NCI-H1694 (cell line): ENCODE results near the gene PPP1R3C.
A peak's percentile ranks its signal among the peaks of the same experiment; 100 is the strongest.

Experiments used
- DNase-seq: peaks from one replicate; lab custom pipeline; 2025; lab: John Stamatoyannopoulos, UW

PPP1R3C gene

DNA sequence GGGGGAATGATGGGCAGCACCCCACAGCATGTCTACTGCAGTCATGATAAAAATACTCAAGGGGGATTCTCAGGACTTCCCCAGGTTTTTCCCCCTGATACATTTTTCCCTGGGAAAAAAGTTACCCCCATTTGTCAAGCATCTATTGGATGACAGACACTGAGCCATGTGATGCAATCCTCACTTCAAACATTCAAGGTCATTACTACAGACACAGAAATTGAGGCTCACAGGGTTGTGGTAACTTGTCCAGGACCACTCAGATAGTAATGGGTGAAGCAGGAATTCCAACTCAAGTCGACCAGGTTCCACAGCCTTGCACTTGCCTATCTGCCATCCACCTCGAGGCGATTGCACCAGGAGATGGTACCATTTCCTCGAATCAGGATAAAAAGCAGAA is 31.7 kb downstream of the PPP1R3C start:
- no peak for DNase-seq

- no peak for DNase-seq
Observed at GRCh38 chr10:91598211-91598977, 34.5 kb downstream of the PPP1R3C start.

DNA sequence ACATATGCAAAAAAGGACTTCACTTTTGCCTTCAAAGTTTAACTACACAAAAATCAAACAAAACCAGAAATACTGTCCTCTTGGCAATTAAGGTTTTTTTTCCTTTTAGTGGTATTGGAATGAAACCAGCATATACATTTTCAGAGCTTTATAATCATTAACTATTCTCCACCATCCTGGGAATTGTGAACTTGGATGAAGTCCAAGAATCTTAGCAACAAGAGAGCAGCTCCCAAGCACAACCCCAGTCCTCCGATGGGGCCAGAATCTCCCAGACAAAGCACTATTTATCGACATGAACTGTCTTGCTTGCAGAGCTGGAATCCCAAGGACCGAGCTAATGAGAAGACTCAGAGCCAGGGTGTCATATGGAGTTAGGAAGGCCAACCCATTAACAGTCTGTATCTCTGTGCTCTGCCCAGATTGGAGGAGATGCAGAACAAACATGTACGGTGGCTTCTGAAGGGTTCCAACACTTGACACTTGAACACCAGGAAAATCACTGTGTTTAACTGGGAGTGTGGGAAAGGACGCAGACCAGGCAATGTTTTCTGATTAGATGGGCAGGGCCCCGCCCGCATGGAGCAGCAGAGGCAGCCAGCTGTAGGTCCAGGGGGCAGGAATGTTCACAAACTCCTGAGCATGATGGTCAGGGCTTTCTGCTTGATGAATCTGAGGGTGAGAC is 35.5 kb downstream of the PPP1R3C start:
- DNase-seq: peak; percentile 37

DNA sequence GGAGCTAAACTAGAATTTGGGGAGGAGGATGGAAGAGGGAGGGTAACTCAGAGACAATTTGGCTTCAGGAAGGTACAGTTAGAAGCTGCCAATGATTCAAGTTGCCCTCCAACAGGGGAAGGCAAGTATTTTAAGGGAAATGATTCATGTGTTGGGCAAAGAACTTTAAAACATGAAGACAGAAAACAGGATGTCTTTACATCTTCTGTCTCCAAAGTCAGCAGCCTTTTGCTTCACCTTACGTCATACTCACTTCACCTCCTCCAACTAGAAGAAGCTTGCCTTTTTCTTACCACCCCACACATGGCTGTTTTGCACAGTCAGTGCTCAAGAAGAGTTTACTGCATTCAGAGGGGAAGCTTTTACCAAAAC is 36.1 kb downstream of the PPP1R3C start:
- no peak for DNase-seq

DNA sequence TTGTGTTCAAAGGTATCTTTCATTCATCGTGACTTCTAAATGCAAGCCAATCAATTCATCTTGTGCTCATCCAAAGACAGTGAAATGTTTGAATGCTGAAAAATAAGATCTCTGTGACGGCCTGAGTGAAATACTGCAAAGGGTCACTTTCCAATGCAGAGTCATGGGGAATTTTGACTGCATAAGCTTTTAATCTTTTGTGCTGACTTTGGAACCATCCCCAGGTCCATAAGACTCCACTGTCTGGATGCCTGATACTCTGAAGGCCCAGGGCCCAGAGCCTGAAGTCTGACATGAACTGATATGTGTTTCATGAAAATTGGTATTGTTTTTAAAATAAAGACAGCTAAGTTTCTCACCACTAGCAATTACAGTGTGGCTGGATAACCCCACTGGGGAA is 39.0 kb downstream of the PPP1R3C start:
- DNase-seq: no peak

DNA sequence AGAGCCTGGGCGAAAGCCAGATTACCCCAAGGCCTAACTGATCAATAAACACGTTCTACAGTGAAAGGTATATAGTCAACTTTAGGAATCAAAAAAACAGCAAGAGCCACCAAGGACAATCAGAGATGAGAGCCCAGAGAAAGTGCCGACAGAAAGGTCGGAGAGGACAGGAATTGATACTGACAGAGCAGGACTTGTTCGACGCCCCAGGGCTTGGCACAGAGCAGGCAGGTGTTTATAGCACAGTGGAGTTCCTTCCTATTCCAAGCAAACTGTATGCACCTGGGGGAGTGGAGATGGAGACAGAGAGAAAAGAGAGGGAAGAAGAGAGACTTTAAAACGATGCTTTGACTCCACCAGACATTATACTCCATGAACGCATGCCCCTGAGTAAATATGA is 39.5 kb downstream of the PPP1R3C start:
- no peak for DNase-seq

DNA sequence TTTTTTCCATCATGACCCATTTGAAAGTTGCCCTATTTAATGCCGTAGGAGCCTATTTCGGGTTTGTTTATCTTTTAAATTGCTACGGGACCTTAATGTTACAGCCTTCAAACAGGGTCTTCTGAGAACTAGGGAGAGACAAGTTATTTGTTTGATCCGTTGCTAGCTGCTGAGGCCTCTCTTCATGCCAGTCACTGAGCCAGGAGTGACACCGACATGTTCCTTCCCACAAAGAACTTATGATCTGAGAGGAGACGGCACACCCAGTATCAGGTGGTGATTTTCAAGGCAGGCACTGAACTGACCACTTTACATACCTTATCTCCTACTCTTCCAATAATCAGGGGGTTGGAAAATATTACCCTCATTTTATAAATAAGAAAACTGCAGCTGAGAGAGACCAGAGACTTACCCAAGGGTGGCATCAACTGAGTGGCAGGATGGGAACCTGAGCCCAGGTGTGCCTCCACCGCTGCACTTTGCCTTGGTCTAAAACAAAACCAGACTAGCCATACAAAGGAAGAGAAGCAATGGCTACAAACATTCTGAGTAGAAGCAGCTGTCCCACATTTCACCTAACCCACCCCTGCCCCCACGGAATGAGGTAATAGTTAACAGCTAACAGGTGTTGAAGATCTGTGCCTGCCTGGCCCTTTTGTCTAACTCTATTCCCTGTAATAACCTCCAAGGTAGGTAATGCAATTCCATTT is 40.5 kb downstream of the PPP1R3C start:
- peak; percentile 10 for DNase-seq

DNA sequence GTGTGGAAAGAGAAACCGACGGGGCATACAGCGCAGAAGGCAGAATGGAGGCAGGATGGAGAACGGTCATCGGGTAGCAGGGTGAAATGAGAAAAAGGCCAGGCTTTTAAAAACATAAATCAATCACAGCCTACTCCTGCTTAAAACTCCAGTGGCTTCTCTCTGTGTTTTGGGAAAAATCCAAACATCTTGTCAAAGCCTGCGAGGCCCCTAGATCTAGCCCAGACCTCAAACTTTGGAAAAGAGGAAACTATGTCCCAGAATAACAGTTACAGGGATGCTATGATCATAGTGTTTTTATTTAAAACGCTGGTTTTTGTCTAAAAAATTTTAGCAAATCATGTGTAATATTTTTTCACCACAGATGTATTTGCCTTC is 41.1 kb downstream of the PPP1R3C start:
- no peak for DNase-seq

GRCh38 chr10:91590904-91591796 is 41.7 kb downstream of the PPP1R3C start:
- peak; percentile 88 for DNase-seq

GRCh38 chr10:91590142-91590903 is 42.5 kb downstream of the PPP1R3C start:
- DNase-seq: no peak

- no peak for DNase-seq
Observed at GRCh38 chr10:91589658-91590035, 43.2 kb downstream of the PPP1R3C start.

GRCh38 chr10:91589015-91589657 is 43.7 kb downstream of the PPP1R3C start:
- no peak for DNase-seq

GRCh38 chr10:91587710-91588638 is 44.9 kb downstream of the PPP1R3C start:
- DNase-seq: no peak

DNA sequence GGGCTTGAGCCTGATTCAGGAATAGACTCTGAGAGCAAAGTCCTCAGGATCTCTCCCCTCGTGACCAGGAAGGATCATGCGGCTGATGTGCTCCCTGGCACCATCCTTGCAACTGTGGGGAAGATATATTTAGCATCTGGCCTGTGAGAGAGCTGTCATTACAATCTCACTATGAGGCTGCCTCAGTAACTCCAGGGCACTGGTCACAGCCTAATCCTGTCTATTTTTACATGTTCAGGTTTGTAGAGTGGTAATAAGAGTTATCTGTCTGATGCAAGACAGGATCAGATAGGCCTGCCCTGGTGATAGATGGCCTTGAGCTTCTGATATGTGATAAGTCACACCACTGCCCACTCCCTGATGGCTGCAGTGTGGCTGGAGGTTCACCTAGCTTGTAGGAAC is 50.7 kb downstream of the PPP1R3C start:
- no peak for DNase-seq

GRCh38 chr10:91579329-91579985 is 53.4 kb downstream of the PPP1R3C start:
- no peak for DNase-seq
